ENCODE data around the gene LRP1B.

- no peak for TF ChIP-seq POLR2AphosphoS5 (IDR thresholded peaks at IDR 0.05; ENCODE audit: low read depth, low read length)
- TF ChIP-seq REST (IDR thresholded peaks at IDR 0.05; ENCODE audit: insufficient read depth in 1 of 2, low read depth in 2 of 2, low read length in 2 of 2), result no peak
- TF ChIP-seq SIN3A (IDR thresholded peaks at IDR 0.05; ENCODE audit: borderline replicate concordance, insufficient read depth, low read length), result no peak
These were observed 65.1 kb downstream of the LRP1B start for GRCh38 chr2:142065700-142066099.

All from PFSK-1 (cell line).